Measurements from ENCODE around the gene PHTF1.

PHTF1 gene

GRCh38 chr1:113662101-113662500 lies 97.2 kb downstream of the PHTF1 start:
- Mint-ChIP-seq H3K27ac (no peak overlapping the region), H3K9me3 (no peaks in the 10 kb centered on the region), H3K4me3 (no peak overlapping the region), H3K36me3 (ENCODE audit: insufficient read depth) (no peaks in the 10 kb centered on the region), H3K4me1 (ENCODE audit: low read depth in 2 of 2) (no peaks in the 10 kb centered on the region), H3K27me3 (no peaks in the 10 kb centered on the region)
- DNase-seq (no peak), ATAC-seq (replicated peaks) (no peak)

- DNase-seq (no peak), ATAC-seq (replicated peaks) (no peak)
- H3K27me3 Mint-ChIP-seq: no peaks in the 10 kb centered on the region
- no peak overlapping the region for H3K4me3 Mint-ChIP-seq
- H3K27ac Mint-ChIP-seq: no peak overlapping the region
- H3K9me3 Mint-ChIP-seq: no peaks in the 10 kb centered on the region
- no peaks in the 10 kb centered on the region for H3K36me3 Mint-ChIP-seq (ENCODE audit: insufficient read depth)
- no peaks in the 10 kb centered on the region for H3K4me1 Mint-ChIP-seq (ENCODE audit: low read depth in 2 of 2)
Observed at GRCh38 chr1:113660088-113660487, 99.2 kb downstream of the PHTF1 start.

- Mint-ChIP-seq H3K36me3 (ENCODE audit: insufficient read depth) (no peaks in the 10 kb centered on the region), H3K4me1 (ENCODE audit: low read depth in 2 of 2) (no peaks in the 10 kb centered on the region), H3K27me3 (no peaks in the 10 kb centered on the region), H3K9me3 (no peaks in the 10 kb centered on the region), H3K4me3 (no peak overlapping the region), H3K27ac (no peak overlapping the region)
- DNase-seq: no peak
- no peak for ATAC-seq (replicated peaks)
Observed at GRCh38 chr1:113659556-113659955, 99.7 kb downstream of the PHTF1 start.

GRCh38 chr1:113659035-113659434 lies 100.3 kb downstream of the PHTF1 start:
- DNase-seq (no peak), ATAC-seq (replicated peaks) (no peak)
- no peaks in the 10 kb centered on the region for H3K9me3 Mint-ChIP-seq
- no peaks in the 10 kb centered on the region for H3K4me1 Mint-ChIP-seq (ENCODE audit: low read depth in 2 of 2)
- H3K4me3 Mint-ChIP-seq: no peak overlapping the region
- H3K36me3 Mint-ChIP-seq (ENCODE audit: insufficient read depth): no peaks in the 10 kb centered on the region
- H3K27ac Mint-ChIP-seq: no peak overlapping the region
- H3K27me3 Mint-ChIP-seq: no peaks in the 10 kb centered on the region

GRCh38 chr1:113657556-113658063 lies 101.7 kb downstream of the PHTF1 start:
- DNase-seq: no peak
- Mint-ChIP-seq H3K9me3 (no peaks in the 10 kb centered on the region), H3K4me1 (ENCODE audit: low read depth in 2 of 2) (no peaks in the 10 kb centered on the region), H3K4me3 (no peak overlapping the region), H3K27ac (no peak overlapping the region), H3K36me3 (ENCODE audit: insufficient read depth) (no peaks in the 10 kb centered on the region), H3K27me3 (no peaks in the 10 kb centered on the region)
- ATAC-seq (replicated peaks): no peak

- Mint-ChIP-seq H3K4me3 (no peak overlapping the region), H3K4me1 (ENCODE audit: low read depth in 2 of 2) (no peaks in the 10 kb centered on the region), H3K36me3 (ENCODE audit: insufficient read depth) (no peaks in the 10 kb centered on the region), H3K9me3 (no peaks in the 10 kb centered on the region), H3K27me3 (no peaks in the 10 kb centered on the region), H3K27ac (no peak overlapping the region)
- no peak for ATAC-seq (replicated peaks)
- no peak for DNase-seq
Observed at GRCh38 chr1:113657126-113657525, 102.2 kb downstream of the PHTF1 start.

DNA sequence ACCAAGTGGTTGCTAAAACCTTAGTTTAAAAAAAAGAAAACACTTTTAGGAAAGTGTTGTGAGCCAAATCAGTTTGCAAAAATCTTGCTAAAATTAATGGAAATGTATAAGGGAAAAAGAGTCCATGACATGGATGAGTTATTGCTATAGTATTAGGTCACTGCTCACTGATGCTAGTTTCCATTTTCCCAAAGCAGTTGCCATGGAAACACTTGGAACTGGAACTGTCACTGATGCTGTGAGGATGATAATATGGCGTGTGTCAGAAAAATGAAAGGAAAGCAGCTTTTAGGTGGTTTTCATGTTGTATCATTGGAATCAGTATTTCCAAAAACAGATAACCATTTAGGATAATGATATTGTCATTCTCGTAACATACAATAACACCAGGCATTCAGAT lies 104.4 kb downstream of the PHTF1 start:
- H3K27ac Mint-ChIP-seq: no peak overlapping the region
- ATAC-seq (replicated peaks): no peak
- H3K4me1 Mint-ChIP-seq (ENCODE audit: low read depth in 2 of 2): no peaks in the 10 kb centered on the region
- H3K9me3 Mint-ChIP-seq: no peaks in the 10 kb centered on the region
- H3K27me3 Mint-ChIP-seq: no peaks in the 10 kb centered on the region
- no peak for DNase-seq
- H3K4me3 Mint-ChIP-seq: no peak overlapping the region
- no peaks in the 10 kb centered on the region for H3K36me3 Mint-ChIP-seq (ENCODE audit: insufficient read depth)

- Mint-ChIP-seq H3K4me3 (no peak overlapping the region), H3K9me3 (no peaks in the 10 kb centered on the region), H3K36me3 (ENCODE audit: insufficient read depth) (no peaks in the 10 kb centered on the region), H3K4me1 (ENCODE audit: low read depth in 2 of 2) (no peaks in the 10 kb centered on the region), H3K27me3 (no peaks in the 10 kb centered on the region), H3K27ac (no peak overlapping the region)
- DNase-seq (no peak), ATAC-seq (replicated peaks) (no peak)
Observed at GRCh38 chr1:113653741-113654140, 105.5 kb downstream of the PHTF1 start.

DNA sequence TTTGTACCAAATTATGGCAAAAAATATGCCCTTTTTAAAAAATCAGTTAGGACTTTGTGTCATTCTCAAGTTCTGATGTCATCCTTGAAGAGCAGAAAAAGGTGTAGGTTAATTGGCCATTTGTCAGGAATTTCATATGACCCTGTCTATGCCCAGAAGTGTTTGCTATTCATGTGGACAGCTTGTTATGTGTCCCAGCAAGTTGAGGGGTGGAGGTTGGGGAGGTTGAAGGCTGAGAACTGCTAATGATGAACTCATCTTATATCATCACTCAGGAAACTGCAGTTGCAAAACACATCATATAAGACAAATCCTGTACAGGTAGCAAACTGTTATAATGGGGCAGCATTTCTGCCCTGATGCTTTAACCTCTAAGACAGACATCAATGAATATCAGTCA lies 106.5 kb downstream of the PHTF1 start:
- DNase-seq (no peak), ATAC-seq (replicated peaks) (no peak)
- Mint-ChIP-seq H3K9me3 (no peaks in the 10 kb centered on the region), H3K36me3 (ENCODE audit: insufficient read depth) (no peaks in the 10 kb centered on the region), H3K4me3 (no peak overlapping the region), H3K4me1 (ENCODE audit: low read depth in 2 of 2) (no peaks in the 10 kb centered on the region), H3K27me3 (no peaks in the 10 kb centered on the region), H3K27ac (no peak overlapping the region)

DNA sequence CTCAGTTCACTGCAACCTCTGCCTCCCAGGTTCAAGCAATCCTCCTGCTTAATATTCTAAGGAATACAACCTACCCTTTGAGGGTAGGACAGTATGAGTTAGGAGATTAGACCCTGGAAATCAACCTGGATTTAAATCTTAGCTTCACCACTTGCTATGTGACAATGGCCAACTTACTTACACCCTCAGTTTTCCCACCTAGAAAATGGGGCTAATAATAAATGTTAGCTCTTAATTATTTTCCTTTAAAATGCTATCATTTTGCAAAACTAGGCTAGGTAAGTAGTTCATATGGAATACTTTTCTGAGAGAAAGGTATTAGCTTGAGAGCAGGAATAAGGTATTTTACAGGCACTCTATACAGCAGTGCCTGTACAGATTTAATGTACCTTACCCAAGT lies 110.8 kb downstream of the PHTF1 start:
- no peak overlapping the region for H3K27ac Mint-ChIP-seq
- no peaks in the 10 kb centered on the region for H3K4me1 Mint-ChIP-seq (ENCODE audit: low read depth in 2 of 2)
- DNase-seq (no peak), ATAC-seq (replicated peaks) (no peak)
- peaks cover 4% of the 10 kb centered on the region for H3K36me3 Mint-ChIP-seq (ENCODE audit: insufficient read depth)
- H3K4me3 Mint-ChIP-seq: no peak overlapping the region
- no peaks in the 10 kb centered on the region for H3K27me3 Mint-ChIP-seq
- no peaks in the 10 kb centered on the region for H3K9me3 Mint-ChIP-seq

GRCh38 chr1:113647164-113647563 lies 112.1 kb downstream of the PHTF1 start:
- Mint-ChIP-seq H3K9me3 (no peaks in the 10 kb centered on the region), H3K4me3 (no peak overlapping the region), H3K36me3 (ENCODE audit: insufficient read depth) (peaks cover 4% of the 10 kb centered on the region), H3K27me3 (no peaks in the 10 kb centered on the region), H3K27ac (no peak overlapping the region), H3K4me1 (ENCODE audit: low read depth in 2 of 2) (no peaks in the 10 kb centered on the region)
- no peak for ATAC-seq (replicated peaks)
- DNase-seq: no peak
